MCF 10A (cell line): ENCODE measurements around the gene MPRIP. TPM values are rescaled to one million over a fixed set of nuclear protein-coding genes. Genes with fewer than 3 reads are reported as not detected.

Experiments
- BruUV-seq: library from RNA; stranded (reverse); fragments of 400-500 nt; replicated peaks from 2 replicates; lab custom pipeline; 2021; lab: Mats Ljungman, UMichigan
- CTCF ChIA-PET: fragments of 300-600 bp; sonication (Branson Sonifier 250); formaldehyde crosslinking; extraction: SDS; loops from one replicate; lab custom pipeline; 2021; ENCODE audit warnings: antibody characterized with exemption, inconsistent platforms; lab: Yijun Ruan, JAX
- POLR2A ChIA-PET: fragments of 300-600, 350-650 bp; sonication (Branson Sonifier 250); formaldehyde crosslinking; extraction: SDS; loops from one replicate; lab custom pipeline; 2020; ENCODE audit warnings: antibody characterized with exemption, inconsistent platforms; lab: Yijun Ruan, JAX
- DNase-seq: peaks from one replicate; pipeline ENCODE4 v3.0.0-alpha.2; 2018; ENCODE audit not compliant: unreplicated experiment
- H3K27ac Mint-ChIP-seq: one replicate; pipeline ENCODE4 v1.8.0; 2022; ENCODE audit warnings: mild to moderate bottlenecking, low read depth, mixed read lengths; ENCODE audit not compliant: unreplicated experiment
- H3K27me3 Mint-ChIP-seq: one replicate; pipeline ENCODE4 v1.8.0; 2022; ENCODE audit warnings: mixed read lengths; ENCODE audit not compliant: insufficient read depth, unreplicated experiment
- H3K36me3 Mint-ChIP-seq: one replicate; pipeline ENCODE4 v1.8.0; 2022; ENCODE audit warnings: mild to moderate bottlenecking, moderate library complexity, mixed read lengths; ENCODE audit not compliant: insufficient read depth, unreplicated experiment
- H3K4me1 Mint-ChIP-seq: one replicate; pipeline ENCODE4 v1.8.0; 2022; ENCODE audit warnings: mixed read lengths; ENCODE audit not compliant: insufficient read depth, unreplicated experiment
- H3K4me3 Mint-ChIP-seq: one replicate; pipeline ENCODE4 v1.8.0; 2022; ENCODE audit warnings: mild to moderate bottlenecking, moderate library complexity, mixed read lengths; ENCODE audit not compliant: unreplicated experiment
- H3K9me3 Mint-ChIP-seq: one replicate; pipeline ENCODE4 v1.8.0; 2022; ENCODE audit warnings: mixed read lengths; ENCODE audit not compliant: unreplicated experiment
- intact Hi-C: fragments of 100-400 bp; cut with micrococcal nuclease; formaldehyde crosslinking; loops from 2 replicates; pipeline ENCODE4 v1.14.1; 2022
- total RNA-seq: library from RNA; stranded (reverse); gene quantifications from 2 replicates; pipeline ENCODE4 v1.2.3, GENCODE V29; 2022
- TF ChIP-seq, protein P1 (sequence below): fragments of 200-600 bp; IDR thresholded peaks from one replicate; pipeline ENCODE4 v1.8.0; 2022; ENCODE audit warnings: antibody characterized with exemption, mild to moderate bottlenecking; ENCODE audit not compliant: unreplicated experiment

The MPRIP gene
- total RNA-seq, 1 experiment from 2014 or later, result 230 TPM

DNA sequence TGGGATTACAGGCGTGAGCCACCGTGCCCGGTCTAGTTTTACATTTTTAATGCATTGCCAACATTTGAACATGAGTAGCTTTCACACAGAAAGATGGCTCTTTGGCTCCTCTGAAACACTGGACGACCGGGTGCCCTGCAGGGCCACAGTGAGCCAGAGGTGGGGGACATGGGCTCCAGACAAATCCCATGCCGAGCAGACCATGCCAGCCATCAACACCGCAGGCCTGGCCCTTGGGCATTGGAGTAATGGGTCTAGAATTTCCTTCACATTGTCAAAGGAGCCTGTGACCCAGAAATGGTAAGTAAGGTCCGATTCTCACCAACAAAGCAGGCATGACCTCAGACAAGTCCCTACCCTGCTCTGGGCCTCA lies 21.4 kb upstream of the MPRIP start:
- no TSS peak for BruUV-seq
- intact Hi-C loops, result no loop called here

DNA sequence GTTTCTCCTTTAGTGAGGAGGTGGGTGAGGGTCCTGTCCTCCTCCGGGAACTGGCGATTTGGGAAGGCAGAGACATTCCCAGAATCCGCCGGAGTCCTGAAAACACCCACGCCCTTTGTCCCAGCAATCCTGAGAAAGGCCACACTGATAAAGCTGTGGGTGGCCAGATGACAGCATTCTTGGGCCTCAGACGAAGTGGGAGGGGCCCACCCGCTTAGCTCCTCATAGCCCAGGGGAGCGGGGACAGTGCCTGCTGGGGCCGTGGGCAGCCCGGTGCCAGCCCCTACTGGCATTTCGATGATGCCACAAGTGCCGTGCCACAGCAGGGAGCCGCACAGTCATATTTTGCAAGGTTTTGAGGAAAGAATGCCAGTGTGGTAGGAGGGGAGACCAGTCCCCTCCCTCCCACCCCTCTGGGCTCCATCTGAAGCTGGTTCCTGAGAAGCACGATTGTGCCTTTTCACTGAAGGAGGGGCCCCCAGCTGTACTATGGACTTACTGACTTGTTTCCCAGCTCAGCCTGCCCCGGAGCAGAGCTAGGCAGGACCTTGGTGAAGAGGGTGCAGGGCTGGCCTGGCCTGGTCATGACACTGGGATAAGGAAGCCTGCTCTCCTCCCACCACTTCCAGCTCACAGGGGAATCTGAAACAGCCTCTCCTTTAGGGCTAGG lies 20.9 kb upstream of the MPRIP start:
- Mint-ChIP-seq H3K9me3 (no peaks in the 10 kb centered on the region), H3K27ac (no peak overlapping the region), H3K36me3 (peaks cover 5% of the 10 kb centered on the region), H3K4me3 (no peak overlapping the region), H3K4me1 (peaks cover 7% of the 10 kb centered on the region), H3K27me3 (no peaks in the 10 kb centered on the region)
- TF ChIP-seq, protein P1, sequence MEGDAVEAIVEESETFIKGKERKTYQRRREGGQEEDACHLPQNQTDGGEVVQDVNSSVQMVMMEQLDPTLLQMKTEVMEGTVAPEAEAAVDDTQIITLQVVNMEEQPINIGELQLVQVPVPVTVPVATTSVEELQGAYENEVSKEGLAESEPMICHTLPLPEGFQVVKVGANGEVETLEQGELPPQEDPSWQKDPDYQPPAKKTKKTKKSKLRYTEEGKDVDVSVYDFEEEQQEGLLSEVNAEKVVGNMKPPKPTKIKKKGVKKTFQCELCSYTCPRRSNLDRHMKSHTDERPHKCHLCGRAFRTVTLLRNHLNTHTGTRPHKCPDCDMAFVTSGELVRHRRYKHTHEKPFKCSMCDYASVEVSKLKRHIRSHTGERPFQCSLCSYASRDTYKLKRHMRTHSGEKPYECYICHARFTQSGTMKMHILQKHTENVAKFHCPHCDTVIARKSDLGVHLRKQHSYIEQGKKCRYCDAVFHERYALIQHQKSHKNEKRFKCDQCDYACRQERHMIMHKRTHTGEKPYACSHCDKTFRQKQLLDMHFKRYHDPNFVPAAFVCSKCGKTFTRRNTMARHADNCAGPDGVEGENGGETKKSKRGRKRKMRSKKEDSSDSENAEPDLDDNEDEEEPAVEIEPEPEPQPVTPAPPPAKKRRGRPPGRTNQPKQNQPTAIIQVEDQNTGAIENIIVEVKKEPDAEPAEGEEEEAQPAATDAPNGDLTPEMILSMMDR, result no peak
- BruUV-seq, result no TSS peak
- ChIA-PET POLR2A (interaction anchor here (1.5 kb wide), 1 partner anchor 23 kb away, joined by 4 read pairs; no protein-coding TSS in a partner anchor), CTCF (interaction anchor here (1.1 to 1.4 kb wide), 3 partner anchors 11 to 20 kb away, joined by 3 to 6 read pairs (median 3); no protein-coding TSS in a partner anchor)
- intact Hi-C loops, result no loop called here
- peak; percentile 58 for DNase-seq

More for the DNA sequence above, 21.4 kb upstream of the MPRIP start:
- POLR2A ChIA-PET, result interaction anchor here (1.5 kb wide), 1 partner anchor 23 kb away, joined by 4 read pairs; no protein-coding TSS in a partner anchor
- DNase-seq, result no peak
- TF ChIP-seq, protein P1, result no peak
- CTCF ChIA-PET, result interaction anchor here (1.1 to 1.4 kb wide), 2 partner anchors 16 to 20 kb away, joined by 3 to 6 read pairs; no protein-coding TSS in a partner anchor
- H3K4me1 Mint-ChIP-seq, result peaks cover 8% of the 10 kb centered on the region
- no peaks in the 10 kb centered on the region for H3K27me3 Mint-ChIP-seq
- H3K27ac Mint-ChIP-seq, result no peak overlapping the region
- H3K4me3 Mint-ChIP-seq, result no peak overlapping the region
- peaks cover 5% of the 10 kb centered on the region for H3K36me3 Mint-ChIP-seq
- no peaks in the 10 kb centered on the region for H3K9me3 Mint-ChIP-seq

DNA sequence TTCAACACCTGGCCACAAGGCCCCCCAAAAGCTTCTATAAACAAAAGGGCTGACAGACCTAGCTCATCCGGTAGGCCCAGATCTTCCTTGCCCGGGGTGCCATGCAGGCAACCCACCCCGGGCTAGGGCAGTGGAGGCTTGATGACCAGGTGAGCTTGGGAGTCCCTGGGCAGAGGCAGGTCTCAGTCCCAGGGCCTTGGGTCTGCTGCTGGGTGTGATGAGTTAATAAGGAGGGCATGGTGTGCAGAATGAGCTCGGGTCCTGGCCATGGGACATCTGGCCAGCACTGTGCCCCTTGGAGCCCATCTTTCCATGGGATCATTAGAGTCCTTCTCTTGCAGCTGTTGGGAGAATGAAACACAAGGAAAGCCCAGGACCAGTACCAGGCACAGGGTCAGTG lies 20.2 kb upstream of the MPRIP start:
- intact Hi-C loops, result no loop called here
- POLR2A ChIA-PET, result interaction anchor here (1.5 kb wide), 1 partner anchor 22 kb away, joined by 4 read pairs; no protein-coding TSS in a partner anchor
- no peak overlapping the region for H3K27ac Mint-ChIP-seq
- no peaks in the 10 kb centered on the region for H3K27me3 Mint-ChIP-seq
- DNase-seq, result no peak
- CTCF ChIA-PET, result interaction anchor here (1.2 to 1.4 kb wide), 2 partner anchors 10 to 15 kb away, joined by 3 to 6 read pairs; no protein-coding TSS in a partner anchor
- TF ChIP-seq, protein P1, result no peak
- H3K4me3 Mint-ChIP-seq, result no peak overlapping the region
- H3K9me3 Mint-ChIP-seq, result no peaks in the 10 kb centered on the region
- H3K36me3 Mint-ChIP-seq, result peaks cover 5% of the 10 kb centered on the region
- no TSS peak for BruUV-seq
- H3K4me1 Mint-ChIP-seq, result peaks cover 7% of the 10 kb centered on the region

DNA sequence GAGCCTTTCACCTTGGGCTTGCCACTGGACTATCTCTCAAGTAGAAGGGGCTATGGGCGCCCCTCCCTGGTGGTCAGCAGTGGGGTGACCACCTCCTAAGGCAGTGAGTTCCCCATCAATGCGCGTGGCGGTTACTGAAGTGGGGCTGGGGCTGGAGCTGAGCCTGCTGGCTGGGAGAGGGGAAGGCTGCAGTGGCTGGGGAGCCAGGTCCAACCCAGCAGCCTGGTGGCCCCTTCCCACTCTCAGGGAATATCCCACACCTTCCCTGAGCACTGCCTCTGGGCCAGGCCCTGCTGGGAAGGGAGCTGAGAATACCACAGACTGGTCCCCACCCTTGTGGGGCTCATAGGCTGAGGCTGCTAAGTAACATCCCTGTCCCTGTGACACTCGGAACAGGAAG lies 19.8 kb upstream of the MPRIP start:
- BruUV-seq, result no TSS peak
- Mint-ChIP-seq H3K36me3 (peaks cover 5% of the 10 kb centered on the region), H3K27me3 (no peaks in the 10 kb centered on the region), H3K27ac (no peak overlapping the region), H3K9me3 (no peaks in the 10 kb centered on the region), H3K4me3 (no peak overlapping the region), H3K4me1 (peaks cover 7% of the 10 kb centered on the region)
- CTCF ChIA-PET, result interaction anchor here (1.4 kb wide), 1 partner anchor 15 kb away, joined by 6 read pairs; no protein-coding TSS in a partner anchor
- no peak for DNase-seq
- POLR2A ChIA-PET, result no interaction called here
- intact Hi-C loops, result no loop called here
- TF ChIP-seq, protein P1, result no peak
